ENCODE results near the gene PDZD2.
"Not testable (repeated sequence)": the region's sequence is repeated elsewhere in the genome, so short reads cannot be mapped to it uniquely, and the experiment has no call there.

Gene PDZD2

GRCh38 chr5:31948006-31948405 is 309.1 kb downstream of the PDZD2 start:
- Mint-ChIP-seq H3K27me3 (no peaks in the 10 kb centered on the region), H3K9me3 (no peaks in the 10 kb centered on the region), H3K4me1 (no peaks in the 10 kb centered on the region), H3K27ac (no peak overlapping the region), H3K4me3 (no peak overlapping the region), H3K36me3 (ENCODE audit: low read depth) (no peaks in the 10 kb centered on the region)
- ATAC-seq (no peak), DNase-seq (no peak)

DNA sequence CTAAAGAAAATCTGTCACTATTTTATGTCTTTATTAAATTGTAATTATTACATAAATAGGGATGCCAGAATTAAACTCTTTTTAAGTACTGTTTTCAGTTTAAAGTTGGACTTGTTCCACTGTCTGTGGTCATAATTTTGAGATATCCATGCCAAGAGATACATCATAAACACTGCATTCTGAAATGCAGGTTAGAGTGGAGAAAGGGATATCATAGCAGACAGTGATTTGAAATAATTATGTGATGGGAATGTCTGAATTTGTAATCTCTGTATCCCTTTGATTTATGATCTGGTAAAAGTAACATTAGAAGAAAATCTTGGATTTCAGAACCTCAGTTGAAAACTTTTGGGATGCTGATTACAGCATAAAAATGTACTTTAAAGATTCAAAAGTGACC is 313.1 kb downstream of the PDZD2 start:
- no peak overlapping the region for H3K27ac Mint-ChIP-seq
- no peaks in the 10 kb centered on the region for H3K36me3 Mint-ChIP-seq (ENCODE audit: low read depth)
- H3K27me3 Mint-ChIP-seq, result no peaks in the 10 kb centered on the region
- H3K4me3 Mint-ChIP-seq, result no peak overlapping the region
- DNase-seq (no peak), ATAC-seq (no peak)
- no peaks in the 10 kb centered on the region for H3K9me3 Mint-ChIP-seq
- H3K4me1 Mint-ChIP-seq, result no peaks in the 10 kb centered on the region

GRCh38 chr5:31954091-31954490 is 315.2 kb downstream of the PDZD2 start:
- ATAC-seq (no peak), DNase-seq (no peak)
- H3K4me3 Mint-ChIP-seq, result no peak overlapping the region
- H3K27ac Mint-ChIP-seq, result no peak overlapping the region
- H3K9me3 Mint-ChIP-seq, result no peaks in the 10 kb centered on the region
- H3K36me3 Mint-ChIP-seq (ENCODE audit: low read depth), result no peaks in the 10 kb centered on the region
- no peaks in the 10 kb centered on the region for H3K27me3 Mint-ChIP-seq
- H3K4me1 Mint-ChIP-seq, result no peaks in the 10 kb centered on the region

- no peak for DNase-seq
- peaks cover 2% of the 10 kb centered on the region for H3K27me3 Mint-ChIP-seq
- H3K4me3 Mint-ChIP-seq, result no peak overlapping the region
- no peaks in the 10 kb centered on the region for H3K9me3 Mint-ChIP-seq
- H3K27ac Mint-ChIP-seq, result no peak overlapping the region
- no peaks in the 10 kb centered on the region for H3K4me1 Mint-ChIP-seq
- no peaks in the 10 kb centered on the region for H3K36me3 Mint-ChIP-seq (ENCODE audit: low read depth)
- ATAC-seq, result no peak
Observed at GRCh38 chr5:31957151-31957550, 318.2 kb downstream of the PDZD2 start.

DNA sequence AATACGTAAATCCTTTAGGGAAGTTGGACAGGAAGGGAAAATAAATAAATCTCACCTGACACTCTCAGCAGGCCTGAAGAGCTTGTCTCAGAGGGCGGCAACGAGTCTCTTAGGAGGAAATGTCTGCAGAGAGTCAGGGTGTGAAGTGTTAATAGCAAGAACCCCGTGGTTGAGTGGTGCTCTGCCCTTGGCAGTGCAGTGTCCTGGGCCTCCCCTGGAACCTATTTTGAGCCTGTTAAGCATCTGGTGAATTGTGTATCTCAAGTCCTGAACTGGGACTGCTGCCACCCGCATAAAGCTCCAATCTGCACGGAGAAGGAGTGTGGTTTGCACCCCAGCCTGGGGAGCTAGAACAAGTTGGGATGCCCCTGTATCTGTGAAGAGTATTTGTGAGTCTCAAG is 323.4 kb downstream of the PDZD2 start:
- ATAC-seq (no peak), DNase-seq (no peak)
- Mint-ChIP-seq H3K4me3 (no peak overlapping the region), H3K36me3 (ENCODE audit: low read depth) (no peaks in the 10 kb centered on the region), H3K27me3 (peaks cover 2% of the 10 kb centered on the region), H3K4me1 (peaks cover 8% of the 10 kb centered on the region), H3K9me3 (no peaks in the 10 kb centered on the region), H3K27ac (no peak overlapping the region)

GRCh38 chr5:31962871-31963307 is 324.0 kb downstream of the PDZD2 start:
- Mint-ChIP-seq H3K27me3 (peaks cover 2% of the 10 kb centered on the region), H3K4me1 (peaks cover 8% of the 10 kb centered on the region), H3K36me3 (ENCODE audit: low read depth) (no peaks in the 10 kb centered on the region), H3K4me3 (no peak overlapping the region), H3K9me3 (no peaks in the 10 kb centered on the region), H3K27ac (no peak overlapping the region)
- ATAC-seq, result peak; percentile 85
- DNase-seq, result no peak

DNA sequence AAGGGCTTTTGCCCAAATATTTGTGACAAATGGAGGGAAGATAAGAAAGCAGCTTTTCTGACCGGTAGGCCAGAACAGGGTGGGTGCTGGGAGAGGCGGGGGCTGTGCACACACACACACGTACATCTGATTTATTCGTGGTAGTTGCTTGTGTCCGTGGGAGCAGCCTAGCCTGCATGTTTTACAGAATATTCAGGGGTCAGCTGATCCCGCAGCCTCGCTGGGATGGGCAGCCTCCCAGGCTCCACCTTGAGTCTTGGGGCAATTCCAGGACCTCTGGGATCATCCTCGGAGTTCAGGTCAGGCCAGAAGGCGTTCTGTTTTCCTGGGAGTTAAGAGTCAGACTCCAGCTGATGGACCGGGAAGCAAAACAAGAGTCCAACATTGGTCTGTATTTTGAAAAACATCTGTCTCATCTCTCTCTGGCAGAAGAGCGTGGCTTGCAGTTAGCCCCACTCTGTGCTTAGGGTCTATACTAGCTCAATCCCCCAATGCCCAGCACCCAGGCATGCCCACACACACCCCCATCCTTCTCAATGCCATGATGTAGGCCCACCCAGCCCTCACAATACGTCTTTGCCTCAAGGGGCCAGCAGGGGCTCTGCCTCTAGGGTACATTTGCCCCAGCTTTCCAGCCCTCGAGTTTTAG is 324.6 kb downstream of the PDZD2 start:
- Mint-ChIP-seq H3K4me1 (peaks cover 8% of the 10 kb centered on the region), H3K27me3 (peaks cover 2% of the 10 kb centered on the region), H3K4me3 (no peak overlapping the region), H3K27ac (no peak overlapping the region), H3K36me3 (ENCODE audit: low read depth) (no peaks in the 10 kb centered on the region), H3K9me3 (no peaks in the 10 kb centered on the region)
- ATAC-seq (no peak), DNase-seq (no peak)

GRCh38 chr5:31964007-31964360 is 325.1 kb downstream of the PDZD2 start:
- Mint-ChIP-seq H3K27me3 (peaks cover 2% of the 10 kb centered on the region), H3K4me1 (peaks cover 8% of the 10 kb centered on the region), H3K9me3 (no peaks in the 10 kb centered on the region), H3K4me3 (no peak overlapping the region), H3K27ac (no peak overlapping the region), H3K36me3 (ENCODE audit: low read depth) (no peaks in the 10 kb centered on the region)
- ATAC-seq (no peak), DNase-seq (no peak)

- H3K27me3 Mint-ChIP-seq, result peaks cover 2% of the 10 kb centered on the region
- no peaks in the 10 kb centered on the region for H3K36me3 Mint-ChIP-seq (ENCODE audit: low read depth)
- peaks cover 3% of the 10 kb centered on the region for H3K9me3 Mint-ChIP-seq
- no peak overlapping the region for H3K4me3 Mint-ChIP-seq
- DNase-seq, result no peak
- H3K27ac Mint-ChIP-seq, result no peak overlapping the region
- peaks cover 8% of the 10 kb centered on the region for H3K4me1 Mint-ChIP-seq
- ATAC-seq, result no peak
Observed at GRCh38 chr5:31965227-31965626, 326.3 kb downstream of the PDZD2 start.

DNA sequence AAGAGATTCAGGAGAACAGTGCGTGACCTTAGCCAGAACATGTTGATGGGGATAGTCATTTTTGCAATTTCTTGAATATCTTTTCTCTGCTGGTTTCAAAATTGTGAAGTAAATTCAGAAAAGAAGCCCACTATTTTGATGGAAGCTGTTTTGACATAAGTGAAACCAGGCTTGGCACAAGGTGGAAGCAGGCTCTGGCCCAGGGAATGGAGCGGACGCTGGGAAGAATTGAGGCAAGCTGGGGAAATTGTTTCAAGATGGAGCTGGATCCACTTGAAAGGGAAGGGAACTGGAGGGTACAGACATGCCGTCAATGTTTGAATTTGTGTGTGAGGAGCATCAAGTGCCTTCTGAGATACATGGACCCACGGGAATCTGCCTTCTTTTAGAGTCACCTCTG is 328.0 kb downstream of the PDZD2 start:
- Mint-ChIP-seq H3K4me3 (no peak overlapping the region), H3K36me3 (ENCODE audit: low read depth) (no peaks in the 10 kb centered on the region), H3K27me3 (no peaks in the 10 kb centered on the region), H3K9me3 (peaks cover 4% of the 10 kb centered on the region), H3K27ac (no peak overlapping the region), H3K4me1 (peaks cover 8% of the 10 kb centered on the region)
- DNase-seq, result no peak
- ATAC-seq, result no peak

DNA sequence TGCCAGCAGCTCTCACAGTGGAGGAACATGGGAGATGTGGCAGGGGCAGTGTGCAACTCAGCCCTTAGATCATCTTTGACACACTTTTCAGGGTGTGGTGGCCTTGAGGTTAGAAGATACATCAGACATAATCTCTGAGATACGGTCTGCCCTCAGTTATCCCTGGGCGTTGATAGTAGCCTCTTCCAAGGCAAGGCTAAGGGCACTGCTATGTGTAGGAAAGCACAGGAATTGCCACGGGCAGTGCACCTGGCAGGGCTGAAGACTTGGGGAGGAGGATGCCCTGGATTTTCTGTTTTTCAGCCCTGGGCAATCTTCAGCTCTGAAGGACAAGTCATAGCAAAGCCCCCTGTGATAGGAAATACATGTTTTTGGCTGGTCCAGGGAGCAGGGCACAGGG is 328.5 kb downstream of the PDZD2 start:
- H3K4me1 Mint-ChIP-seq, result peaks cover 8% of the 10 kb centered on the region
- H3K4me3 Mint-ChIP-seq, result no peak overlapping the region
- peaks cover 4% of the 10 kb centered on the region for H3K9me3 Mint-ChIP-seq
- no peak overlapping the region for H3K27ac Mint-ChIP-seq
- no peaks in the 10 kb centered on the region for H3K36me3 Mint-ChIP-seq (ENCODE audit: low read depth)
- no peak for ATAC-seq
- no peaks in the 10 kb centered on the region for H3K27me3 Mint-ChIP-seq
- no peak for DNase-seq

DNA sequence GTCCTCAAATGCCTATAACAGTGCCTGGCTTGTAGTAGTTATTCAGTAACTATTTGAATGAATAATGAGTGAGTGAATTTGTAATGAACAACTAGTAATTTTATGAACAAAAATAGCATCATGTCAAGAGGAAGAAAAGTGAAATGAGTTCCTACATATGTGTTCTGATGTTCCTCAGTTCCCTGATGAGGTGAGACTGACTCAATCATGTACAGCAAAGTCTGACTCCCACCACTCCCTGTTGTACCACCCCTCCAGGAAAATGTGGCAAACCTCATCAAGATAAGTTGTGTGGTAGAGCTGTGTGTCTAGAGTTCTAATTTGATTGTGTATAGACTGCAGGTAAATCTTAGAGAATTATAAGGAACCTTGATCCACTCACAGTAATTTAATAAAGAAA is 333.6 kb downstream of the PDZD2 start:
- DNase-seq, result no peak
- Mint-ChIP-seq H3K36me3 (ENCODE audit: low read depth) (peaks cover 2% of the 10 kb centered on the region), H3K27me3 (no peaks in the 10 kb centered on the region), H3K27ac (no peak overlapping the region), H3K9me3 (peaks cover 8% of the 10 kb centered on the region), H3K4me3 (no peak overlapping the region), H3K4me1 (peaks cover 9% of the 10 kb centered on the region)
- ATAC-seq, result no peak

GRCh38 chr5:31975189-31975612 is 336.3 kb downstream of the PDZD2 start:
- H3K4me3 Mint-ChIP-seq; ATAC-seq; H3K27ac Mint-ChIP-seq; H3K9me3 Mint-ChIP-seq; DNase-seq; H3K36me3 Mint-ChIP-seq (ENCODE audit: low read depth); H3K4me1 Mint-ChIP-seq; H3K27me3 Mint-ChIP-seq: not testable (repeated sequence)

GRCh38 chr5:31976169-31976568 is 337.2 kb downstream of the PDZD2 start:
- Mint-ChIP-seq H3K4me3 (no peak overlapping the region), H3K36me3 (ENCODE audit: low read depth) (peaks cover 2% of the 10 kb centered on the region), H3K27ac (no peak overlapping the region), H3K9me3 (peaks cover 4% of the 10 kb centered on the region), H3K4me1 (peaks cover 9% of the 10 kb centered on the region), H3K27me3 (no peaks in the 10 kb centered on the region)
- DNase-seq, result no peak
- no peak for ATAC-seq

DNA sequence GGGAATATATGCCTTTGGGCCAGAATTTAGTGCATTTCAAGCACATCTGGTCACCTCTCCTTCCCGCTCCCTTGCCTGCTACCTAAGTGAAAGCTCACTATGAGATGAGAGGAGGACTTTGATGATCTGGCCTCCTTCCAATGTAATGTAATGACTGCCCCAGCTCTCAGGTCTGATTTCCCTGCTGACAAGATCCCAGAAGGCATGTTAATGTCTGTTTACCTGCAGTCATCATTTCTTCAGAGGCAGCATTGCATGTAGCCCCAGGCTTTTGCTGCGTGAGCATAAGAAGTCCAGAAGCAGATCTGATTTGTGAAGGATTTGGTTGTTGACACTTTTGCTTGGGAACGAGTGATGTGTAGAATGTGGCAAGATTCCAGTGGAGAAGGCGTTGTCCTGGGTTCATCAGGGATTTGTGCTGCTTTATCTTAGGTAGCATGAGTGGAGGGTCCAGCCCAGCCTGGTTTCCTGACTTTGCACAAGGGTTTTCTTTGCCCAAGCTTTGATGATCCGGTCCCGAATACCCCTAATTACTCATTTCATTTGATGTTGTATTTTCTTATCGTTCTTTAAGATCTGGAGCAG is 342.5 kb downstream of the PDZD2 start:
- ATAC-seq (no peak), DNase-seq (no peak)
- Mint-ChIP-seq H3K9me3 (no peaks in the 10 kb centered on the region), H3K4me3 (no peak overlapping the region), H3K27ac (no peak overlapping the region), H3K27me3 (no peaks in the 10 kb centered on the region), H3K4me1 (no peaks in the 10 kb centered on the region), H3K36me3 (ENCODE audit: low read depth) (no peaks in the 10 kb centered on the region)

DNA sequence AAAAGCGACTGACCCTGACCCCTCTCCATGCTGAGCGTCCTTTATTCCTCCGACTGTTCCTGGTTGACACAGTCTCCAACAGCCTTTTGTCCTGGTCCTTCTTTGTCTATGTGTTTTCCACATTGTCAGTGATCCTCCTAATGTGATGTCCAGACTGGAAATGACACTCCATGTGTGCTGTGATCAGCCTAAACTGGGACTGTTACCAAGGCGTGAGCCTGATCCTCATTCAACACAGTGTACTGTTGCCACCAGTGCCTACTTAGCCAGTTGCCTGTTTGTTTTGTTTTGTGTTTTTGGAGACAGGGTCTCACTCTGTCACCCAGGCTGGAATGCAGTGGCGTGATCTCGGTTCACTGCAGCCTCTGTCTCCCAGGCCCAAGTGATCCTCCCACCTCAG is 343.1 kb downstream of the PDZD2 start:
- no peak overlapping the region for H3K4me3 Mint-ChIP-seq
- no peaks in the 10 kb centered on the region for H3K36me3 Mint-ChIP-seq (ENCODE audit: low read depth)
- H3K9me3 Mint-ChIP-seq, result no peaks in the 10 kb centered on the region
- no peak for DNase-seq
- no peak overlapping the region for H3K27ac Mint-ChIP-seq
- ATAC-seq, result no peak
- no peaks in the 10 kb centered on the region for H3K4me1 Mint-ChIP-seq
- H3K27me3 Mint-ChIP-seq, result no peaks in the 10 kb centered on the region
